BJ (cell line): ENCODE measurements around the gene ABCC9. TPM values are rescaled to one million over a fixed set of nuclear protein-coding genes. Genes with fewer than 3 reads are reported as not detected.

Experiments
- CTCF ChIA-PET: fragments of 350-600 bp; formaldehyde crosslinking; extraction: SDS; loops from one replicate; lab custom pipeline; 2021; ENCODE audit warnings: antibody characterized with exemption, inconsistent platforms; lab: Yijun Ruan, JAX
- POLR2A ChIA-PET: fragments of 300-600 bp; sonication (Branson Sonifier 250); formaldehyde crosslinking; extraction: SDS; loops from one replicate; lab custom pipeline; 2021; ENCODE audit warnings: antibody characterized with exemption; lab: Charles Lee
- DNase-seq: peaks from one replicate; pipeline ENCODE4 v3.0.0-alpha.2; 2011; ENCODE audit warnings: low read depth
- H3K27me3 ChIP-seq: 2 replicates; pipeline ENCODE4 v1.6.0; 2011; ENCODE audit warnings: low read length; ENCODE audit not compliant: control insufficient read depth, insufficient read depth
- H3K36me3 ChIP-seq: 2 replicates; pipeline ENCODE4 v1.5.1; 2011; ENCODE audit warnings: low read length; ENCODE audit not compliant: control insufficient read depth, insufficient read depth
- H3K4me3 ChIP-seq: 2 replicates; pipeline ENCODE4 v1.5.1; 2011; ENCODE audit warnings: low read depth, mild to moderate bottlenecking, control low read depth, low read length
- CTCF ChIP-seq: IDR thresholded peaks from 2 replicates; pipeline ENCODE4 v1.5.1; 2011; ENCODE audit warnings: low read depth, mild to moderate bottlenecking, control low read depth, inconsistent platforms, low read length, moderate library complexity; ENCODE audit not compliant: insufficient read depth
- polyA plus RNA-seq: library from polyadenylated mRNA; depleted of rRNA; stranded (reverse); fragments of >200 nt; gene quantifications from 2 replicates; pipeline ENCODE4 v1.2.3, GENCODE V29; 2011

Gene ABCC9
- polyA plus RNA-seq, 1 experiment = 5.9 TPM

- ChIA-PET POLR2A (no interaction called here), CTCF (interaction anchor here (0.7 kb wide), 1 partner anchor 170 kb away, joined by 4 read pairs; the partner anchor contains the start of gene LDHB)
- no peak overlapping the region for H3K4me3 ChIP-seq
- DNase-seq = no peak
- TF ChIP-seq CTCF = no peak
- H3K36me3 ChIP-seq = no peaks in the 10 kb centered on the region
- H3K27me3 ChIP-seq = no peaks in the 10 kb centered on the region
Observed at GRCh38 chr12:21827083-21827482, 114.1 kb downstream of the ABCC9 start.

GRCh38 chr12:21826618-21826910, 114.7 kb downstream of the ABCC9 start:
- DNase-seq = no peak
- Histone ChIP-seq H3K36me3 (no peaks in the 10 kb centered on the region), H3K4me3 (no peak overlapping the region), H3K27me3 (no peaks in the 10 kb centered on the region)
- ChIA-PET POLR2A (no interaction called here), CTCF (no interaction called here)
- TF ChIP-seq CTCF = no peak

GRCh38 chr12:21825886-21826617, 115.2 kb downstream of the ABCC9 start:
- TF ChIP-seq CTCF = no peak
- POLR2A ChIA-PET = no interaction called here
- H3K27me3 ChIP-seq = no peaks in the 10 kb centered on the region
- CTCF ChIA-PET = no interaction called here
- DNase-seq = no peak
- H3K4me3 ChIP-seq = no peak overlapping the region
- H3K36me3 ChIP-seq = no peaks in the 10 kb centered on the region

GRCh38 chr12:21823581-21823980, 117.6 kb downstream of the ABCC9 start:
- H3K27me3 ChIP-seq = no peaks in the 10 kb centered on the region
- ChIA-PET POLR2A (no interaction called here), CTCF (no interaction called here)
- no peak overlapping the region for H3K4me3 ChIP-seq
- no peaks in the 10 kb centered on the region for H3K36me3 ChIP-seq
- DNase-seq = no peak
- no peak for TF ChIP-seq CTCF

- CTCF ChIA-PET = no interaction called here
- Histone ChIP-seq H3K4me3 (no peak overlapping the region), H3K36me3 (no peaks in the 10 kb centered on the region), H3K27me3 (no peaks in the 10 kb centered on the region)
- no peak for DNase-seq
- no peak for TF ChIP-seq CTCF
- POLR2A ChIA-PET = no interaction called here
Observed at GRCh38 chr12:21819678-21820077, 121.5 kb downstream of the ABCC9 start.
